Adrenal gland (tissue), 12 donors: ENCODE measurements around the gene HNRNPU. TPM values are rescaled to one million over a fixed set of nuclear protein-coding genes. Genes with fewer than 3 reads are reported as not detected.

Source experiments
- DNase-seq, 7 donors: peaks; one replicate each; pipeline ENCODE4 v3.0.0-alpha.2; 2019 to 2020
- H3K27ac ChIP-seq, 5 donors: fragments of 200-600 bp; sonication (generic) in 4 of 5; 1 replicate in 3 of 5; 2 replicates in 2 of 5; pipeline versions ENCODE4 v1.5.1 to v1.8.0; 2016 to 2020; ENCODE audit warnings: mild to moderate bottlenecking in 1 of 5
- H3K27me3 ChIP-seq: fragments of 200-600 bp; 2 replicates; pipeline ENCODE4 v1.8.0; 2021
- H3K36me3 ChIP-seq, 2 donors: fragments of 200-600 bp; replicated peaks in 1 of 2; 1 replicate in 1 of 2; 2 replicates in 1 of 2; pipeline versions ENCODE4 v1.5.1 to v1.8.0; 2018 to 2022
- H3K4me1 ChIP-seq, 2 donors: fragments of 200-600 bp; replicated peaks in 1 of 2; 1 replicate in 1 of 2; 2 replicates in 1 of 2; pipeline versions ENCODE4 v1.5.1 to v1.8.0; 2018 to 2021
- H3K4me3 ChIP-seq, 4 donors: fragments of 200-600 bp; sonication (generic) in 3 of 4; one replicate each; pipeline ENCODE4 v1.5.1; 2016 to 2018
- H3K9me3 ChIP-seq, 3 donors: fragments of 200-600 bp; sonication (generic) in 1 of 3; replicated peaks in 1 of 3; 1 replicate in 2 of 3; 2 replicates in 1 of 3; pipeline versions ENCODE4 v1.5.1 to v1.8.0; 2016 to 2021
- CTCF ChIP-seq, 6 experiments: fragments of 450-650 bp in 4 of 6; fragments of 200-600 bp in 2 of 6; sonication (generic) in 1 of 6; IDR thresholded peaks; 1 replicate in 5 of 6; 2 replicates in 1 of 6; pipeline versions ENCODE4 v1.5.1 to v1.8.0; 2016 to 2021; ENCODE audit warnings: antibody characterized with exemption in 6 of 6, mild to moderate bottlenecking in 2 of 6, moderate library complexity in 1 of 6
- POLR2A ChIP-seq, 2 donors: fragments of 450-650 bp; IDR thresholded peaks; one replicate each; pipeline ENCODE4 v1.6.1; 2017; ENCODE audit warnings: antibody characterized with exemption in 2 of 2, mild to moderate bottlenecking in 2 of 2, moderate library complexity in 1 of 2
- WGBS, 4 donors: extraction: QIAGEN DNeasy Blood & Tissue Kit in 2 of 4; methylation state at CpG; one replicate each; pipeline versions ENCODE4 v1.1.5 to v1.1.7; 2013 to 2017; 5-methylcytosine and 5-hydroxymethylcytosine counted together
- intact Hi-C, 2 donors: fragments of 100-400 bp; cut with DNase I; formaldehyde crosslinking; loops; one replicate each; pipeline versions ENCODE4 v1.14.1 to v1.15.0; 2022 to 2023
- polyA plus RNA-seq, 3 donors: library from polyadenylated mRNA; stranded (reverse); fragments of 200-250 nt in 2 of 3; fragments of 350-450 nt in 1 of 3; fragmentation: Illumina TruSeq in 1 of 3; extraction: RNeasy Lipid Tissue Mini Kit (QIAGEN cat#74804) in 1 of 3; gene quantifications; one replicate each; pipeline ENCODE4 v1.2.3, GENCODE V29; 2013 to 2014
- total RNA-seq, 9 donors: library from RNA; depleted of rRNA in 4 of 9; stranded (reverse); fragments of >200 nt in 4 of 9; fragments of 120-200 nt in 1 of 9; fragmentation: NEBNext Ultra II Directional in 1 of 9; extraction: Animal tissue kit (Norgen Biotek cat#: 25700) in 1 of 9; gene quantifications; one replicate each; pipeline versions ENCODE4 v1.1.0 to v1.2.4, GENCODE V29; 2013 to 2023
- donor health status: healthy with polysubstance abuse.
- donor health status: Bipolar disorder and iron deficiency.
- donor health status: DM: yes; HTN: yes; CAD: no.
- donor health status: DM: no; HTN: no; CAD: no.
- donor health status: DM: no; HTN: no; CAD: no.
- donor health status: DM: yes; HTN: yes; CAD: no.

Gene HNRNPU
- total and polyA plus RNA-seq, 12 donors: 141 to 397 (median 253) TPM

GRCh38 chr1:244866355-244866754 is 2.0 kb upstream of the HNRNPU start:
- Histone ChIP-seq H3K27me3 (no peaks in the 10 kb centered on the region), H3K4me3 (no peak overlapping the region), H3K9me3 (no peaks in the 10 kb centered on the region), H3K36me3 (no peaks in the 10 kb centered on the region), H3K27ac (no peak overlapping the region), H3K4me1 (peaks cover 6 to 13% of the 10 kb centered on the region in 2 donors)
- 92 to 96% (median 95%) methylated on average over 1 of the region's 1 CpG for WGBS, 4 donors
- no peak for DNase-seq
- intact Hi-C loops: loop anchor here (10.0 kb wide), 2 partner anchors 108 to 178 kb away; no protein-coding TSS in a partner anchor
- TF ChIP-seq POLR2A (IDR thresholded peaks at IDR 0.05): no peak

- no peaks in the 10 kb centered on the region for H3K27me3 ChIP-seq
- WGBS, 4 donors: 56 to 90% (median 76%) methylated on average over 3 of the region's 3 CpGs
- peak overlapping the region in 3 of 5 donors; percentile 99 to 100 (median 100) for H3K27ac ChIP-seq
- H3K4me3 ChIP-seq: no peak overlapping the region
- peaks cover 11 to 18% of the 10 kb centered on the region in 2 donors for H3K4me1 ChIP-seq
- intact Hi-C loops: loop anchor here (10.0 kb wide), 2 partner anchors 109 to 179 kb away; no protein-coding TSS in a partner anchor
- no peak for DNase-seq
- TF ChIP-seq POLR2A (IDR thresholded peaks at IDR 0.05) (no peak), CTCF (IDR thresholded peaks at IDR 0.05) (no peak)
- H3K9me3 ChIP-seq: no peaks in the 10 kb centered on the region
- peaks cover 0 to 5% of the 10 kb centered on the region in 2 donors for H3K36me3 ChIP-seq
Observed at GRCh38 chr1:244865820-244866219, 1.5 kb upstream of the HNRNPU start.

GRCh38 chr1:244865028-244865371 is 657 bp upstream of the HNRNPU start:
- Histone ChIP-seq H3K27ac (peak overlapping the region; percentile 91 to 100 (median 100)), H3K4me1 (peaks cover 18 to 26% of the 10 kb centered on the region in 2 donors), H3K9me3 (no peaks in the 10 kb centered on the region), H3K36me3 (peaks cover 0 to 13% of the 10 kb centered on the region in 2 donors), H3K4me3 (peak overlapping the region in 2 of 4 donors; percentile 72 to 94), H3K27me3 (no peaks in the 10 kb centered on the region)
- DNase-seq: peak; percentile 23 to 67 (median 43)
- intact Hi-C loops: loop anchor here (10.0 kb wide), 2 partner anchors 110 to 180 kb away; no protein-coding TSS in a partner anchor
- TF ChIP-seq CTCF (IDR thresholded peaks at IDR 0.05) (no peak), POLR2A (IDR thresholded peaks at IDR 0.05) (no peak)
- 24 to 29% (median 26%) methylated on average over 9 of the region's 9 CpGs for WGBS, 4 donors

GRCh38 chr1:244863491-244864252 is 671 bp downstream of the HNRNPU start:
- Histone ChIP-seq H3K27ac (peak overlapping the region; percentile 98 to 100 (median 100)), H3K36me3 (peaks cover 0 to 27% of the 10 kb centered on the region in 2 donors), H3K9me3 (no peaks in the 10 kb centered on the region), H3K4me1 (peaks cover 22 to 40% of the 10 kb centered on the region in 2 donors), H3K27me3 (no peaks in the 10 kb centered on the region), H3K4me3 (peak overlapping the region; percentile 72 to 99 (median 90))
- TF ChIP-seq POLR2A (IDR thresholded peaks at IDR 0.05) (no peak), CTCF (IDR thresholded peaks at IDR 0.05) (no peak)
- DNase-seq: peak in 4 of 7 donors; percentile 37 to 59 (median 48)
- intact Hi-C loops: loop anchor here (10.0 kb wide), 2 partner anchors 111 to 181 kb away; no protein-coding TSS in a partner anchor
- 0 to 1% (median 0%) methylated on average over 35 to 91 of the region's 92 CpGs for WGBS, 4 donors
